ENCODE data around the gene XKR8.
"Not testable (repeated sequence)": the region's sequence is repeated elsewhere in the genome, so short reads cannot be mapped to it uniquely, and the experiment has no call there.

The XKR8 gene

GRCh38 chr1:27992276-27992675, 32.5 kb downstream of the XKR8 start:
- DNase-seq (ENCODE audit: low spot score), result no peak

GRCh38 chr1:27993241-27993640, 33.5 kb downstream of the XKR8 start:
- no peak for DNase-seq (ENCODE audit: low spot score)

- no peak for DNase-seq (ENCODE audit: low spot score)
These were observed 34.3 kb downstream of the XKR8 start for GRCh38 chr1:27994060-27994459.

- DNase-seq (ENCODE audit: low spot score), result not testable (repeated sequence)
These were observed 34.8 kb downstream of the XKR8 start for GRCh38 chr1:27994526-27994925.

GRCh38 chr1:27999055-27999454, 39.3 kb downstream of the XKR8 start:
- DNase-seq (ENCODE audit: low spot score), result no peak

- no peak for DNase-seq (ENCODE audit: low spot score)
These were observed 42.8 kb downstream of the XKR8 start for GRCh38 chr1:28002600-28002999.

- DNase-seq (ENCODE audit: low spot score), result not testable (repeated sequence)
These were observed 43.3 kb downstream of the XKR8 start for GRCh38 chr1:28003117-28003516.

GRCh38 chr1:28010969-28011368, 51.2 kb downstream of the XKR8 start:
- no peak for DNase-seq (ENCODE audit: low spot score)
